ENCODE measurements around the gene MERTK.
"Not testable (repeated sequence)": the region's sequence is repeated elsewhere in the genome, so short reads cannot be mapped to it uniquely, and the experiment has no call there.

Gene MERTK

DNA sequence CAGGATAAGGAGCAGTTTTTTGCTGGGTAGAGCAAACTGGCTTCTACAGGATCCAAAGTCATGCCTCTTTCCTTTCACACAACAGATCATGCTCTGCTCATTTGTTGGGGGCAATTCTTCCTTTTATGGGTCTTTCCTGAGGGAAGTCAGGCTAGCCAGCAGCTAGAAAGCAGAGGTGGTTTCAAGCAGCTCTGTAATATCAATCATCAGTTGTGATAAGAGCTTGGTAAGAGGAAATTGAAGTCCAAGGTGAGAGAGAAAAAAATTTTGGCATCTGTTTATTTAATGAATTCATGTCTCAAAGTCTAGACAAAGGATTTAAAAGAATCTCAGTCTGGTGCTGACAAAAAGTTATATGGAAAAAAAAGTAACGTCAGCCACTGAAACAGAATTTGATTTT is 162.9 kb downstream of the MERTK start:
- FAIRE-seq, result no peak
- TF ChIP-seq, protein P1, sequence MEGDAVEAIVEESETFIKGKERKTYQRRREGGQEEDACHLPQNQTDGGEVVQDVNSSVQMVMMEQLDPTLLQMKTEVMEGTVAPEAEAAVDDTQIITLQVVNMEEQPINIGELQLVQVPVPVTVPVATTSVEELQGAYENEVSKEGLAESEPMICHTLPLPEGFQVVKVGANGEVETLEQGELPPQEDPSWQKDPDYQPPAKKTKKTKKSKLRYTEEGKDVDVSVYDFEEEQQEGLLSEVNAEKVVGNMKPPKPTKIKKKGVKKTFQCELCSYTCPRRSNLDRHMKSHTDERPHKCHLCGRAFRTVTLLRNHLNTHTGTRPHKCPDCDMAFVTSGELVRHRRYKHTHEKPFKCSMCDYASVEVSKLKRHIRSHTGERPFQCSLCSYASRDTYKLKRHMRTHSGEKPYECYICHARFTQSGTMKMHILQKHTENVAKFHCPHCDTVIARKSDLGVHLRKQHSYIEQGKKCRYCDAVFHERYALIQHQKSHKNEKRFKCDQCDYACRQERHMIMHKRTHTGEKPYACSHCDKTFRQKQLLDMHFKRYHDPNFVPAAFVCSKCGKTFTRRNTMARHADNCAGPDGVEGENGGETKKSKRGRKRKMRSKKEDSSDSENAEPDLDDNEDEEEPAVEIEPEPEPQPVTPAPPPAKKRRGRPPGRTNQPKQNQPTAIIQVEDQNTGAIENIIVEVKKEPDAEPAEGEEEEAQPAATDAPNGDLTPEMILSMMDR (IDR thresholded peaks at IDR 0.05; ENCODE audit: insufficient read depth, missing control alignments), result no peak
- DNase-seq (ENCODE audit: insufficient read length, low spot score), result no peak

DNA sequence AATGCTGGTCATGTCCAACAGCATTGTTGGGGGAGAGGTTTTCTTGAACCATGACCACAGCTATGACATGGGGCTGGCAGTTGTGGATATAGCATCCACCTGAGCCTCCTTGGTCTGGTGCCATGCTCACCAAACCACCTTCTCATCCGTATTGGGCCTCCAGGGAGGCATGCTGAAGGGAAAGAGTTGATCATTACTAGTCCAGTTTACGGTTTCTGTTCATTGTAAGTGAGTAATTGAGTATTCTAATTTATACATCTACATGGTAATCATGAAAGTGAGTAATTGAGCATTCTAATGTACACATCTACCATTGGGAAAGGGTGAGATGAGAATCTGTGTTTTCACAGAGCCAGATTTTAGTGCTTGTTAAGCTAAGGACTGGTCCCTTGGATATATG is 163.4 kb downstream of the MERTK start:
- no peak for FAIRE-seq
- TF ChIP-seq, protein P1 (IDR thresholded peaks at IDR 0.05; ENCODE audit: insufficient read depth, missing control alignments), result no peak
- DNase-seq (ENCODE audit: insufficient read length, low spot score), result no peak

DNA sequence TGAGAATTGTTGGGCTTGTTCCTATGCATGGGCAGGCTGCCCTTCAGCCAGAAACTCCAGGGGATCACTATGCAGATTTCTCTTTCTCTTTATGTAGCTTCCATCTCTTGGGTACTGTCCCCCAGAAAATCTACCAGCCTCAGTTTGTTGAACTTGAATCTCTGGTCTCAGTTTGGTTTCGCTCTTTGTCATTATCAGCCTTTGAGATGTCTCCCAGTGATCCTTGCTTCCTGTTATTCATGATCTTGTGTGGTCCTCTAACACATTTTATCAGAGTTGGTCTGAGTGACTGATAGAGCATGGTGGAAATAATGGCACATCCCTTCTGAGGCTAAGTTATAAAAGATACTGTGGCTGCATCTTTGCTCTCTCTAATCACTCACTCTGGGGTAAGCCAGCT is 164.5 kb downstream of the MERTK start:
- FAIRE-seq (no peak), DNase-seq (ENCODE audit: insufficient read length, low spot score) (no peak)
- TF ChIP-seq, protein P1 (IDR thresholded peaks at IDR 0.05; ENCODE audit: insufficient read depth, missing control alignments), result no peak

DNA sequence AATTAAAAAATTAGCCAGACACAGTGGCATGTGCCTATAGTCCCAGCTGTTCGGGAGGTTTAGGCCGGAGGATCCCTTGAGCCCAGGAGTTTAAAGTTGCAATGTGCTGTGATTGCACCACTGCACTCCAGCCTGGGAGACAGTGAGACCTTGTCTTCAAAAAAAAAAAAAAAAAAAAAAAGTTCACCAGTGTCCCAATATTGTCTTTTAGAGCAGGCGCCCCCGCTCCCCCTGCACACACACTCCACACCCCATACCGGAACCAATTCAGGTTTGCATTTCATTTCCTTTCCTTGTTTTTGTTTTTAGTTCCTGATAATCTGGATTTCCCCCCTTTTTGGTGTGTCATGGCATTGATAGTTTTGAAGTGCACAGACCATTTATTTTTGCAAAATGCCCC is 167.1 kb downstream of the MERTK start:
- TF ChIP-seq, protein P1 (IDR thresholded peaks at IDR 0.05; ENCODE audit: insufficient read depth, missing control alignments), result no peak
- no peak for FAIRE-seq
- DNase-seq (ENCODE audit: insufficient read length, low spot score), result no peak

DNA sequence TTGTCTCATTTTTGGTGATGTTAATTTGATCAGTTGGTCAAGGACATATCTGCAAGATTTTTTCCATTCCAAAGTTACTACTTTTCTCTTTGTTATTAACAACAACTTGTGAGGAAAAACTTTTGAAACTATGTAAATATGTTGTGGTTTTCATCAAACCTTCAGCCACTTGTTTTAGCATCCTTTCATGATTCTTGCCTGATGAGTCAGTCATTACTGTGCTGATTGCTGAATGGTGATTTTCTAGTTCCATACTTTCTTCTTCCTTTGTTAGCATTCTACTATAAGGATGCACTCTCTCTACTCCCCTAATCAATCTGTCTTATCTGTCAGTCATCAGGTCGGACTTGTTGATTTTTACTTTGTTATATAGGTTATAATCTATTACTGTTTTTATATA is 167.6 kb downstream of the MERTK start:
- no peak for FAIRE-seq
- TF ChIP-seq, protein P1 (IDR thresholded peaks at IDR 0.05; ENCODE audit: insufficient read depth, missing control alignments), result no peak
- no peak for DNase-seq (ENCODE audit: insufficient read length, low spot score)

DNA sequence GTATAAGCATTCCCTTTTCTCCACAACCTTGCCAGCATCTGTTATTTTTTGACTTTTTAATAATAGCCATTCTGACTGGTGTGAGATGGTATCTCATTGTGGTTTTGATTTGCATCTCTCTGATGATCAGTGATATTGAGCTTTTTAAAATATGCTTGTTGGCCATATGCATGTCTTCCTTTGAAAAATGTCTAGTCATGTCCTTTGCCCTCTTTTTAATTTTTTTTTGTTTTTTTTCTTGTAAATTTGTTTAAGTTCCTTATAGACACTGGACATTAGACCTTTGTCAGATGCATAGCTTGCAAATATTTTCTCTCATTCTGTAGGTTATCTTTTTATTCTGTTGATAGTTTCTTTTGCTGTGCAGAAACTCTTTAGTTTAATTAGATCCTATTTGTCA is 171.4 kb downstream of the MERTK start:
- FAIRE-seq; DNase-seq (ENCODE audit: insufficient read length, low spot score): not testable (repeated sequence)

DNA sequence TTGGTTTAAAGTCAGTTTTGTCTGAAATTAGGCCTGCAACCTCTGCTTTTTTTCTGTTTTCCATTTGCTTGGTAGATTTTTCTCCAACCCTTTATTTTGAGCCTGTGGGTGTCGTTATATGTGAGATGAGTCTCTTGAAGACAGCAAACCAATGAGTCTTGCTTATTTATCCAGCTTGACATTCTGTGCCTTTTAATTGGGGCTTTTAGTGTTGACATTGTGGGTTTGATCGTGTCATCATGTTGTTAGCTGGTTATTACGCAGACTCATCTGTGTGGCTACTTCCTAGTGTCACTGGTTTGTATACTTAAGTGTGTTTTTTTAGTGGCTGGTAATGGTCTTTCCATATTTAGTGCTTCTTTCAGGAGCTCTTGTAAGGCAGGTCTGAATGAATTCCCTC is 175.5 kb downstream of the MERTK start:
- TF ChIP-seq, protein P1 (IDR thresholded peaks at IDR 0.05; ENCODE audit: insufficient read depth, missing control alignments), result no peak
- no peak for DNase-seq (ENCODE audit: insufficient read length, low spot score)
- no peak for FAIRE-seq

DNA sequence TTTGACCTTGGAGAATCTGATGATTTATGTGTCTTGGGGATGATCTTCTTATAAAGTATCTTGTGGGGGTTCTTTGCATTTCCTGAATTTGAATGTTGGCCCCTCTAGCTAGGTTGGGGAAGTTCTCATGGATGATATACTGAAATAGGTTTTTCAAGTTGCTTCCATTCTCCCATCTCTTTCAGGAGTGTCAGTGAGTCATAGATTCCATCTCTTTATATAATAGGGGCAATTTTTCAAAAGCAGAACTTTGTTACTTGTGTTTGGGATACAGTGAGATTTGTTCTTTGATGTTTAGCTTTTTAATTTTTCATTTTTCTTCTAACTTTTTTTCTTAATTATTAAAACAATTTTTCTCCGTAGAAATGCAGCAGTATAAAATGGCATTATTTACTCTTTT is 176.1 kb downstream of the MERTK start:
- DNase-seq (ENCODE audit: insufficient read length, low spot score), result no peak
- no peak for FAIRE-seq

More for the DNA sequence above, 176.1 kb downstream of the MERTK start:
- TF ChIP-seq, protein P1 (IDR thresholded peaks at IDR 0.05; ENCODE audit: insufficient read depth, missing control alignments), result no peak

Measured in D721Med (cell line).